Measurements from ENCODE around the gene SNAP23. TPM values are rescaled to one million over a fixed set of nuclear protein-coding genes. Genes with fewer than 3 reads are reported as not detected.

The SNAP23 gene
- total RNA-seq, 1 experiment from 2014 or later: 31.2 TPM

DNA sequence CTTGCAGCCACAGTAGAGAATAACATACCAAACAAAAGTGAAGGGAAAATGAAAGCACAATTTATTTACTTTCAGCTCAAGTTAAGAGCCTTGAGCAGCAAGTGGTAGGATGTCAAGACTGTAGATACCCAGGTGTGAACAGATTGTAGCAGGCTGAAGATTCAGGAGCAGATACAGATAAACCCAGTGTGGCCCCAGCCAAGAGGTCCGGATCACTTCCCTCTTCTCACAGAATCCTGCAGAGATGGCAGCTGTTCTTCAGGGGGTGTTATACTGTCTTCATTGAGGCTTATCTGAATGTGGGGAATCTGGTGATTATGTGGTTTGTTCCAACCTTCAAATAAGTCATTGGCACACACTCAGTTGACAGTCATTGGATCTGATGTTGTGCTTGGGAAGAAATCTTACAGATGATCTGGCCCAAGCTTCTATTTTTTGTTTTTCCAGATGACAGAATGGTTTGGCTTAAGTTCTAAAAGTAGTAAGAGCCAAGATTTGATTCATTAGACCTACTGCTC lies 82.1 kb downstream of the SNAP23 start:
- Histone ChIP-seq H2AFZ (ENCODE audit: low read depth, low read length, poor library complexity, severe bottlenecking) (no peak overlapping the region), H3K36me3 (ENCODE audit: control insufficient read depth in 1 of 2, insufficient read depth in 2 of 2, low read length in 2 of 2) (no peaks in the 10 kb centered on the region), H3K4me3 (replicated peaks in 1 of 2; ENCODE audit: low read depth in 1 of 2, low read length in 2 of 2) (no peak overlapping the region), H3K9ac (ENCODE audit: low read length) (no peak overlapping the region), H3K27ac (ENCODE audit: low read depth, low read length) (no peak overlapping the region), H3K4me2 (ENCODE audit: low read length) (no peak overlapping the region), H3K79me2 (ENCODE audit: insufficient read depth, low read length) (no peaks in the 10 kb centered on the region), H3K4me1 (ENCODE audit: control insufficient read depth in 1 of 2, insufficient read depth in 2 of 2, low read length in 2 of 2) (peaks cover 16 to 31% of the 10 kb centered on the region in 2 experiments), H3K9me3 (ENCODE audit: control insufficient read depth in 1 of 2, insufficient read depth in 1 of 2, low read depth in 1 of 2, low read length in 2 of 2) (no peaks in the 10 kb centered on the region), H3K27me3 (ENCODE audit: insufficient read depth, low read length) (no peaks in the 10 kb centered on the region; the same call in 1 of the 2 replicates), H4K20me1 (ENCODE audit: insufficient read depth) (no peaks in the 10 kb centered on the region), H3K9me2 (ENCODE audit: insufficient read depth) (no peaks in the 10 kb centered on the region)
- BruUV-seq (replicated peaks): no TSS peak
- intact Hi-C loops (cut with micrococcal nuclease): no loop called here
- POLR2A ChIA-PET: no interaction called here
- RAD21 ChIA-PET (ENCODE audit: low non-redundant PET in 1 of 2, low total read pairs in 2 of 2, uncharacterized antibody in 2 of 2, unreplicated experiment in 2 of 2): no interaction called here
- ATAC-seq: no peak
- CTCF ChIA-PET: no interaction called here
- DNase-seq (ENCODE audit: low read depth, low spot score): no peak
- TF ChIP-seq SP1 (IDR thresholded peaks at IDR 0.05; ENCODE audit: low read depth): no peak

DNA sequence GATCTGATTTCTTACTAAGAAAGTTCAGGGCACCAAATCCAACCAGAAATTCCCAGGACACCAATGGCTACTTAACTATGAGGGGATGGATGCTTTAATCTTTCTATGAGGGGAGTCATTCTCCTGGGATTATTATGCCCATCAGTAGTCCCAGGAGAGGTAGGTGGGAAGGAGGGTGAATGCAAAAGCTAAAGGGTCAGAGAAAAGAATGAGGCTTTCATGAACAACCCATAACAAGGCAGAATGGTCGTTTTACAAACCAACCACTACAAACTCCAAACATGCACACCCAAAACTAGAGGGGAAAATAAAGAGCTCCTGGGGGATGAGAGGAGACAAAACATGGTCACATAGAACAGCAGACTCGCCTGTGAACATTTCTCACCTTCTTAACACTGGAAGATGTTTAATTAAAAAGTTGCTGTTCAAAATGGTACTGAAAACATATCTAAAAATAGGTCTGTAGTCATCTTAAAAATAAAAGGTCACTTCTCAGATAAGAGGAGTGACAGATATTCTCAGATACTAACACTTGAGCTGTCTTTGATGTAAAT lies 83.6 kb downstream of the SNAP23 start:
- Histone ChIP-seq H2AFZ (ENCODE audit: low read depth, low read length, poor library complexity, severe bottlenecking) (no peak overlapping the region), H3K4me3 (replicated peaks in 1 of 2; ENCODE audit: low read depth in 1 of 2, low read length in 2 of 2) (no peak overlapping the region), H3K9me2 (ENCODE audit: insufficient read depth) (no peaks in the 10 kb centered on the region), H3K4me2 (ENCODE audit: low read length) (no peak overlapping the region), H3K27me3 (ENCODE audit: insufficient read depth, low read length) (no peaks in the 10 kb centered on the region; the same call in 1 of the 2 replicates), H3K9ac (ENCODE audit: low read length) (no peak overlapping the region), H3K36me3 (ENCODE audit: control insufficient read depth in 1 of 2, insufficient read depth in 2 of 2, low read length in 2 of 2) (no peaks in the 10 kb centered on the region), H3K27ac (ENCODE audit: low read depth, low read length) (no peak overlapping the region), H3K79me2 (ENCODE audit: insufficient read depth, low read length) (peaks cover 4% of the 10 kb centered on the region; the same call in 1 of the 2 replicates), H3K4me1 (ENCODE audit: control insufficient read depth in 1 of 2, insufficient read depth in 2 of 2, low read length in 2 of 2) (peaks cover 16 to 31% of the 10 kb centered on the region in 2 experiments), H4K20me1 (ENCODE audit: insufficient read depth) (no peaks in the 10 kb centered on the region), H3K9me3 (ENCODE audit: control insufficient read depth in 1 of 2, insufficient read depth in 1 of 2, low read depth in 1 of 2, low read length in 2 of 2) (no peaks in the 10 kb centered on the region)
- DNase-seq (ENCODE audit: low read depth, low spot score): no peak
- intact Hi-C loops (cut with micrococcal nuclease): no loop called here
- no TSS peak for BruUV-seq (replicated peaks)
- ChIA-PET POLR2A (interaction anchor here (0.6 kb wide), 1 partner anchor 9 kb away, joined by 3 read pairs; no protein-coding TSS in a partner anchor), RAD21 (ENCODE audit: low non-redundant PET in 1 of 2, low total read pairs in 2 of 2, uncharacterized antibody in 2 of 2, unreplicated experiment in 2 of 2) (no interaction called here), CTCF (no interaction called here)
- no peak for TF ChIP-seq POLR2A (IDR thresholded peaks at IDR 0.05; ENCODE audit: borderline replicate concordance, extremely low read depth, insufficient read depth, insufficient read length)
- TF ChIP-seq, protein P1, sequence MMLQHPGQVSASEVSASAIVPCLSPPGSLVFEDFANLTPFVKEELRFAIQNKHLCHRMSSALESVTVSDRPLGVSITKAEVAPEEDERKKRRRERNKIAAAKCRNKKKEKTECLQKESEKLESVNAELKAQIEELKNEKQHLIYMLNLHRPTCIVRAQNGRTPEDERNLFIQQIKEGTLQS (IDR thresholded peaks at IDR 0.05): no peak
- TF ChIP-seq EZH2 (IDR thresholded peaks at IDR 0.05): no peak
- no peak for TF ChIP-seq POLR2AphosphoS5 (IDR thresholded peaks at IDR 0.05; ENCODE audit: low read depth, low read length)
- TF ChIP-seq CEBPB (IDR thresholded peaks at IDR 0.05; ENCODE audit: low read depth): no peak
- TF ChIP-seq ELF1 (IDR thresholded peaks at IDR 0.05; ENCODE audit: borderline replicate concordance, low read depth): no peak
- TF ChIP-seq, protein P2, sequence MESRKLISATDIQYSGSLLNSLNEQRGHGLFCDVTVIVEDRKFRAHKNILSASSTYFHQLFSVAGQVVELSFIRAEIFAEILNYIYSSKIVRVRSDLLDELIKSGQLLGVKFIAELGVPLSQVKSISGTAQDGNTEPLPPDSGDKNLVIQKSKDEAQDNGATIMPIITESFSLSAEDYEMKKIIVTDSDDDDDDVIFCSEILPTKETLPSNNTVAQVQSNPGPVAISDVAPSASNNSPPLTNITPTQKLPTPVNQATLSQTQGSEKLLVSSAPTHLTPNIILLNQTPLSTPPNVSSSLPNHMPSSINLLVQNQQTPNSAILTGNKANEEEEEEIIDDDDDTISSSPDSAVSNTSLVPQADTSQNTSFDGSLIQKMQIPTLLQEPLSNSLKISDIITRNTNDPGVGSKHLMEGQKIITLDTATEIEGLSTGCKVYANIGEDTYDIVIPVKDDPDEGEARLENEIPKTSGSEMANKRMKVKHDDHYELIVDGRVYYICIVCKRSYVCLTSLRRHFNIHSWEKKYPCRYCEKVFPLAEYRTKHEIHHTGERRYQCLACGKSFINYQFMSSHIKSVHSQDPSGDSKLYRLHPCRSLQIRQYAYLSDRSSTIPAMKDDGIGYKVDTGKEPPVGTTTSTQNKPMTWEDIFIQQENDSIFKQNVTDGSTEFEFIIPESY (IDR thresholded peaks at IDR 0.05; ENCODE audit: extremely low read depth, insufficient replicate concordance, low read length): no peak
- TF ChIP-seq SRF (IDR thresholded peaks at IDR 0.05; ENCODE audit: low read depth): no peak
- TF ChIP-seq EGR1 (IDR thresholded peaks at IDR 0.05; ENCODE audit: low read depth): no peak
- no peak for TF ChIP-seq CBX3 (IDR thresholded peaks at IDR 0.05; ENCODE audit: low read depth)
- TF ChIP-seq, protein P3, sequence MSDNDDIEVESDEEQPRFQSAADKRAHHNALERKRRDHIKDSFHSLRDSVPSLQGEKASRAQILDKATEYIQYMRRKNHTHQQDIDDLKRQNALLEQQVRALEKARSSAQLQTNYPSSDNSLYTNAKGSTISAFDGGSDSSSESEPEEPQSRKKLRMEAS (IDR thresholded peaks at IDR 0.05): no peak
- TF ChIP-seq FOSL1 (IDR thresholded peaks at IDR 0.05; ENCODE audit: low read depth): no peak
- no peak for TF ChIP-seq ZNF274 (IDR thresholded peaks at IDR 0.05; ENCODE audit: low read depth, low read length)
- TF ChIP-seq, protein P4, sequence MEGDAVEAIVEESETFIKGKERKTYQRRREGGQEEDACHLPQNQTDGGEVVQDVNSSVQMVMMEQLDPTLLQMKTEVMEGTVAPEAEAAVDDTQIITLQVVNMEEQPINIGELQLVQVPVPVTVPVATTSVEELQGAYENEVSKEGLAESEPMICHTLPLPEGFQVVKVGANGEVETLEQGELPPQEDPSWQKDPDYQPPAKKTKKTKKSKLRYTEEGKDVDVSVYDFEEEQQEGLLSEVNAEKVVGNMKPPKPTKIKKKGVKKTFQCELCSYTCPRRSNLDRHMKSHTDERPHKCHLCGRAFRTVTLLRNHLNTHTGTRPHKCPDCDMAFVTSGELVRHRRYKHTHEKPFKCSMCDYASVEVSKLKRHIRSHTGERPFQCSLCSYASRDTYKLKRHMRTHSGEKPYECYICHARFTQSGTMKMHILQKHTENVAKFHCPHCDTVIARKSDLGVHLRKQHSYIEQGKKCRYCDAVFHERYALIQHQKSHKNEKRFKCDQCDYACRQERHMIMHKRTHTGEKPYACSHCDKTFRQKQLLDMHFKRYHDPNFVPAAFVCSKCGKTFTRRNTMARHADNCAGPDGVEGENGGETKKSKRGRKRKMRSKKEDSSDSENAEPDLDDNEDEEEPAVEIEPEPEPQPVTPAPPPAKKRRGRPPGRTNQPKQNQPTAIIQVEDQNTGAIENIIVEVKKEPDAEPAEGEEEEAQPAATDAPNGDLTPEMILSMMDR (IDR thresholded peaks at IDR 0.05 in 2 of 3, conservative IDR thresholded peaks at IDR 0.05 in 1 of 3; ENCODE audit: borderline replicate concordance in 1 of 3, insufficient read depth in 1 of 3, low read depth in 2 of 3, low read length in 2 of 3): no peak
- no peak for ATAC-seq
